ENCODE results near the gene RNF157.

RNF157 gene

DNA sequence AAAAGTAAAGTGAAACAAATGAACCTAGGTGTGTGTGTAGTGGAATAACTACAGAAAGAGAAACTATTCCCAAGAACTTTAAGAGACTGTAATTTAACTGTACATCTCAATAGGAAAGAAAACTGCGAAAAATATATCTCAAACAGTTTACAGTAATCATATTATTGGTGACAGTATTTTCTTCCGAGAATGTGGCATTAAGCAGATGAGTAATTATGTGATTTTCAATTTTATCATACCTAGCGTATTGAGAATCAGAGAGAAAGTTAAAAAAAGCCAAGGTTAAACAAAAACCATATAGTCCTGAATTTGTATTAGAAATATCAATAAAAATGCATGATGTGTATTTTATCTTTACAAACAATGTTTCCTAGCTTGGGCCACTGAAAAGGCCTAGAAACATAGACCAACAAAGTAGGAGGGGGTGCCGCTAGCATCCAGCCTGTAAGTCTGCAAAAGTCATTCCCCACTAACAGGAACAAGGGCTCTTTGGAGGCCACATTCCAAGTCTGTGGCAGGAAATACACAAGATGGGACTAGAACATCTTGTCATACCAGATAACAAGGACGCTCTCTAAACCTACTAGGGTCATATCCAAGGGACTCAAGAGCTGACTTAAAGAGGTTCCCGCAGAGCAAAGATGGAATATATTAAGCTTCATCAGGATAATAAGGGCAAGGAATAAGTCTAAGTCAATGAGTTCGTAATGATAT lies 20.5 kb downstream of the RNF157 start:
- TF ChIP-seq, protein P1, sequence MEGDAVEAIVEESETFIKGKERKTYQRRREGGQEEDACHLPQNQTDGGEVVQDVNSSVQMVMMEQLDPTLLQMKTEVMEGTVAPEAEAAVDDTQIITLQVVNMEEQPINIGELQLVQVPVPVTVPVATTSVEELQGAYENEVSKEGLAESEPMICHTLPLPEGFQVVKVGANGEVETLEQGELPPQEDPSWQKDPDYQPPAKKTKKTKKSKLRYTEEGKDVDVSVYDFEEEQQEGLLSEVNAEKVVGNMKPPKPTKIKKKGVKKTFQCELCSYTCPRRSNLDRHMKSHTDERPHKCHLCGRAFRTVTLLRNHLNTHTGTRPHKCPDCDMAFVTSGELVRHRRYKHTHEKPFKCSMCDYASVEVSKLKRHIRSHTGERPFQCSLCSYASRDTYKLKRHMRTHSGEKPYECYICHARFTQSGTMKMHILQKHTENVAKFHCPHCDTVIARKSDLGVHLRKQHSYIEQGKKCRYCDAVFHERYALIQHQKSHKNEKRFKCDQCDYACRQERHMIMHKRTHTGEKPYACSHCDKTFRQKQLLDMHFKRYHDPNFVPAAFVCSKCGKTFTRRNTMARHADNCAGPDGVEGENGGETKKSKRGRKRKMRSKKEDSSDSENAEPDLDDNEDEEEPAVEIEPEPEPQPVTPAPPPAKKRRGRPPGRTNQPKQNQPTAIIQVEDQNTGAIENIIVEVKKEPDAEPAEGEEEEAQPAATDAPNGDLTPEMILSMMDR (IDR thresholded peaks at IDR 0.05; ENCODE audit: low read length) = no peak
- no peak for TF ChIP-seq EZH2phosphoT487 (IDR thresholded peaks at IDR 0.05; ENCODE audit: low read length)
- no peak for TF ChIP-seq EZH2 (optimal IDR thresholded peaks at IDR 0.05; ENCODE audit: low read depth, low read length)

DNA sequence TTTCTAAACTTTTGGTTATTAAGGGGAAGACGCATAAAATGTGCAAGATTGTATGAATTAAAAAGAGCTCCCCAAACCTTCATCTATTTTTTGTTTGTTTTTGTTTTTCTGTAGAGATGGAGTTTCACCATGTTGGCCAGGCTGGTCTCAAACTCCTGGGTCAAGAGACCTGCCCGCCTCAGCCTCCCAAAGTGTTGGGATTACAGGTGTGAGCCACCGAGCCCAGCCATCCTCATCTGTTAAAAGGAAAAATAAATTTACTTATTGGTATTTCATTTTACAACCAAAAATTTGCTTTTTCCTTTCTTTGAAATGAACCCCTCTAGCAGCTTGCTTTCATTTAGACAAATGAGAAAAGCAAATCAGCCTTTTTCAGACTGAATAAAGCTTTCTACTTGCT lies 23.2 kb downstream of the RNF157 start:
- no peaks in the 10 kb centered on the region for H3F3A ChIP-seq (ENCODE audit: insufficient read depth, low read length)
- TF ChIP-seq, protein P1 (IDR thresholded peaks at IDR 0.05; ENCODE audit: low read length) = no peak
- no peak for TF ChIP-seq EZH2 (optimal IDR thresholded peaks at IDR 0.05; ENCODE audit: low read depth, low read length)
- TF ChIP-seq EZH2phosphoT487 (IDR thresholded peaks at IDR 0.05; ENCODE audit: low read length) = no peak
- DNase-seq = peak; percentile 24
- H3K27me3 ChIP-seq (replicated peaks; ENCODE audit: insufficient read depth, low read length) = no peaks in the 10 kb centered on the region
- H3K9ac ChIP-seq (ENCODE audit: low read length) = no peak overlapping the region
- no peak overlapping the region for H2AFZ ChIP-seq (ENCODE audit: low read length)
- no peak overlapping the region for H3K4me3 ChIP-seq (ENCODE audit: low read length)
- H3K9me2 ChIP-seq (replicated peaks; ENCODE audit: insufficient read depth, low read length) = no peaks in the 10 kb centered on the region
- H3K27ac ChIP-seq (ENCODE audit: low read length) = no peak overlapping the region
- no peaks in the 10 kb centered on the region for H4K20me1 ChIP-seq (ENCODE audit: insufficient read depth, low read length)
- no peak overlapping the region for H3K4me2 ChIP-seq (ENCODE audit: low read depth, low read length)
- H3K9me3 ChIP-seq (replicated peaks; ENCODE audit: insufficient read depth, low read length) = no peaks in the 10 kb centered on the region
- no peaks in the 10 kb centered on the region for H3K36me3 ChIP-seq (replicated peaks; ENCODE audit: insufficient read depth, low read length)
- no peaks in the 10 kb centered on the region for H3K79me2 ChIP-seq (ENCODE audit: low read length)
- peaks cover 7% of the 10 kb centered on the region for H3K4me1 ChIP-seq (ENCODE audit: low read length)

More for the DNA sequence above, 20.5 kb downstream of the RNF157 start:
- Histone ChIP-seq H3K9ac (ENCODE audit: low read length) (no peak overlapping the region), H3K9me2 (replicated peaks; ENCODE audit: insufficient read depth, low read length) (no peaks in the 10 kb centered on the region), H4K20me1 (ENCODE audit: insufficient read depth, low read length) (no peaks in the 10 kb centered on the region), H3K4me3 (ENCODE audit: low read length) (no peak overlapping the region), H3K36me3 (replicated peaks; ENCODE audit: insufficient read depth, low read length) (no peaks in the 10 kb centered on the region), H3F3A (ENCODE audit: insufficient read depth, low read length) (no peaks in the 10 kb centered on the region), H3K4me2 (ENCODE audit: low read depth, low read length) (no peak overlapping the region), H2AFZ (ENCODE audit: low read length) (no peak overlapping the region), H3K9me3 (replicated peaks; ENCODE audit: insufficient read depth, low read length) (no peaks in the 10 kb centered on the region), H3K27ac (ENCODE audit: low read length) (no peak overlapping the region), H3K27me3 (replicated peaks; ENCODE audit: insufficient read depth, low read length) (no peaks in the 10 kb centered on the region), H3K4me1 (ENCODE audit: low read length) (peaks cover 5% of the 10 kb centered on the region; the same call in 1 of the 2 replicates), H3K79me2 (ENCODE audit: low read length) (no peaks in the 10 kb centered on the region)
- DNase-seq = no peak

DNA sequence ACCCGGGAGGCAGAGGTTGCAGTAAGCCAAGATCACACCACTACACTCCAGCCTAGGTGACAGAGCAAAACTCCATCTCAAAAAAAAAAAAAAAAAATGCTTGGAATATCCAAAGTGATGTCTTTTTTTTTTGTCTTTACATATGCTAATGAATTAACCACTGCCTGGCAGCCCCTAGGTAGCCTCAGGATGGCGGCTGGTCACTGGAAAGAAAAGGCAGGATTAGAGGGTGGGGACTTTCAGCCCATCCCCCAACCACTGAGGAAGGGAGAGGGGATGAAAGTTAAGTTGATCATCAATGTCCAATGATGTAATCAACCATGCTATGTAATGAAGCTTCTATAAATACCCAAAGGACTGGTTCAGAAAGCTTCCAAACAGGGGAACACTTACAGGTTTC lies 26.8 kb downstream of the RNF157 start:
- H3F3A ChIP-seq (ENCODE audit: insufficient read depth, low read length) = peaks cover under 1% of the 10 kb centered on the region
- H3K27me3 ChIP-seq (replicated peaks; ENCODE audit: insufficient read depth, low read length) = no peaks in the 10 kb centered on the region
- H2AFZ ChIP-seq (ENCODE audit: low read length) = no peak overlapping the region
- TF ChIP-seq, protein P1 (IDR thresholded peaks at IDR 0.05; ENCODE audit: low read length) = no peak
- TF ChIP-seq EZH2phosphoT487 (IDR thresholded peaks at IDR 0.05; ENCODE audit: low read length) (no peak), EZH2 (optimal IDR thresholded peaks at IDR 0.05; ENCODE audit: low read depth, low read length) (no peak)
- no peaks in the 10 kb centered on the region for H3K36me3 ChIP-seq (replicated peaks; ENCODE audit: insufficient read depth, low read length)
- H4K20me1 ChIP-seq (ENCODE audit: insufficient read depth, low read length) = no peaks in the 10 kb centered on the region
- no peaks in the 10 kb centered on the region for H3K9me2 ChIP-seq (replicated peaks; ENCODE audit: insufficient read depth, low read length)
- H3K27ac ChIP-seq (ENCODE audit: low read length) = no peak overlapping the region
- H3K9ac ChIP-seq (ENCODE audit: low read length) = no peak overlapping the region
- H3K79me2 ChIP-seq (ENCODE audit: low read length) = no peaks in the 10 kb centered on the region
- H3K4me3 ChIP-seq (ENCODE audit: low read length) = no peak overlapping the region
- H3K4me2 ChIP-seq (ENCODE audit: low read depth, low read length) = no peak overlapping the region
- H3K4me1 ChIP-seq (ENCODE audit: low read length) = peaks cover 22% of the 10 kb centered on the region
- H3K9me3 ChIP-seq (replicated peaks; ENCODE audit: insufficient read depth, low read length) = no peaks in the 10 kb centered on the region
- DNase-seq = no peak

Measured in MM.1S (cell line).